Kidney epithelial cell (primary cell): ENCODE data around the gene NDUFS7. TPM values are rescaled to one million over a fixed set of nuclear protein-coding genes. Genes with fewer than 3 reads are reported as not detected.

Source experiments
- DNase-seq: peaks from one replicate; pipeline ENCODE4 v3.0.0-alpha.2; 2010; ENCODE audit warnings: low read depth
- H3K27me3 ChIP-seq: 2 replicates; pipeline ENCODE4 v1.6.0; 2011; ENCODE audit warnings: low read length; ENCODE audit not compliant: control insufficient read depth, insufficient read depth
- H3K36me3 ChIP-seq: 2 replicates; pipeline ENCODE4 v1.5.1; 2011; ENCODE audit warnings: low read length; ENCODE audit not compliant: control insufficient read depth, insufficient read depth
- H3K4me3 ChIP-seq: 2 replicates; pipeline ENCODE4 v1.5.1; 2011; ENCODE audit warnings: low read depth, mild to moderate bottlenecking, control low read depth, low read length
- total RNA-seq: library from RNA; depleted of rRNA; stranded (reverse); fragments of >200 nt; gene quantifications from 2 replicates; pipeline ENCODE4 v1.2.3, GENCODE V29; 2015
- TF ChIP-seq, protein P1 (sequence below): IDR thresholded peaks from 2 replicates; pipeline ENCODE4 v1.5.1; 2011; ENCODE audit warnings: mild to moderate bottlenecking, moderate library complexity, low read length, control low read depth, inconsistent platforms; ENCODE audit not compliant: insufficient read depth, poor library complexity, severe bottlenecking

The NDUFS7 gene
- total RNA-seq, 1 donor from 2014 or later, result 189 TPM

GRCh38 chr19:1363599-1363998 is 20.1 kb upstream of the NDUFS7 start:
- Histone ChIP-seq H3K4me3 (no peak overlapping the region), H3K36me3 (peaks cover 4% of the 10 kb centered on the region), H3K27me3 (no peaks in the 10 kb centered on the region)
- no peak for DNase-seq
- TF ChIP-seq, protein P1, sequence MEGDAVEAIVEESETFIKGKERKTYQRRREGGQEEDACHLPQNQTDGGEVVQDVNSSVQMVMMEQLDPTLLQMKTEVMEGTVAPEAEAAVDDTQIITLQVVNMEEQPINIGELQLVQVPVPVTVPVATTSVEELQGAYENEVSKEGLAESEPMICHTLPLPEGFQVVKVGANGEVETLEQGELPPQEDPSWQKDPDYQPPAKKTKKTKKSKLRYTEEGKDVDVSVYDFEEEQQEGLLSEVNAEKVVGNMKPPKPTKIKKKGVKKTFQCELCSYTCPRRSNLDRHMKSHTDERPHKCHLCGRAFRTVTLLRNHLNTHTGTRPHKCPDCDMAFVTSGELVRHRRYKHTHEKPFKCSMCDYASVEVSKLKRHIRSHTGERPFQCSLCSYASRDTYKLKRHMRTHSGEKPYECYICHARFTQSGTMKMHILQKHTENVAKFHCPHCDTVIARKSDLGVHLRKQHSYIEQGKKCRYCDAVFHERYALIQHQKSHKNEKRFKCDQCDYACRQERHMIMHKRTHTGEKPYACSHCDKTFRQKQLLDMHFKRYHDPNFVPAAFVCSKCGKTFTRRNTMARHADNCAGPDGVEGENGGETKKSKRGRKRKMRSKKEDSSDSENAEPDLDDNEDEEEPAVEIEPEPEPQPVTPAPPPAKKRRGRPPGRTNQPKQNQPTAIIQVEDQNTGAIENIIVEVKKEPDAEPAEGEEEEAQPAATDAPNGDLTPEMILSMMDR, result no peak

DNA sequence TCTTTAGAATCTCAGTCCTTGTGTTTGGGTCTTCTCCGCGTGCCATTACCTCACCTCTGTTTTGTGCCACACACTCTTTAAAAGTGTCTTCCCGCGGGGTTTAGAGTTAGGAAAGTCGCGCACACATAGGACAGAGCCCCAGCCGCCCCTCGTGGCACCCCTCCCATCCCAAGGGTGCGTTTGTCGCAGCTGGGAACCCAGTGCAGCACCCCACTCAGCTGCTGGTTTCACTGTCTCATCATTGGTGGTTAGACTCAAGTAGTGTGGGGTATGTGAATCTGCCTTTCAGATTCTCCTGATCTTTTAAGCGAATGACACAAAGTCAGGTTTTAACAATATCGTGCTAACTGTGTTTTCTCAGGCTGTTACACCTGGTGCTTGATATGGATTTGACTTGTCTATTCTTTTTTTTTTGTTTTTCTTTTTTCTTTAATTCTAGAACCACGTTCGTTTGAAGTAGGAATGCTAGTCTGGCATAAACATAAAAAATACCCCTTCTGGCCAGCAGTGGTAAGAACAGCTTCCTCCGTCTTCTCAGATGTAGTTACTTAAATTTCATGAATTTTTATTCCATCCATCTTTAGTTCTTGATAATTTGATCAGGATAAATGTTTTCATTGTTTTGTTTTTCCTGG is 19.5 kb upstream of the NDUFS7 start:
- no peak overlapping the region for H3K4me3 ChIP-seq
- TF ChIP-seq, protein P1, result no peak
- no peaks in the 10 kb centered on the region for H3K27me3 ChIP-seq
- peaks cover 2% of the 10 kb centered on the region for H3K36me3 ChIP-seq
- no peak for DNase-seq

- H3K27me3 ChIP-seq, result no peaks in the 10 kb centered on the region
- DNase-seq, result no peak
- H3K36me3 ChIP-seq, result peaks cover 2% of the 10 kb centered on the region
- TF ChIP-seq, protein P1, result no peak
- H3K4me3 ChIP-seq, result no peak overlapping the region
These were observed 18.1 kb upstream of the NDUFS7 start for GRCh38 chr19:1365319-1366269.

- DNase-seq, result no peak
- H3K27me3 ChIP-seq, result no peaks in the 10 kb centered on the region
- no peak overlapping the region for H3K4me3 ChIP-seq
- H3K36me3 ChIP-seq, result peaks cover 2% of the 10 kb centered on the region
- TF ChIP-seq, protein P1, result no peak
These were observed 17.4 kb upstream of the NDUFS7 start for GRCh38 chr19:1366296-1366695.

DNA sequence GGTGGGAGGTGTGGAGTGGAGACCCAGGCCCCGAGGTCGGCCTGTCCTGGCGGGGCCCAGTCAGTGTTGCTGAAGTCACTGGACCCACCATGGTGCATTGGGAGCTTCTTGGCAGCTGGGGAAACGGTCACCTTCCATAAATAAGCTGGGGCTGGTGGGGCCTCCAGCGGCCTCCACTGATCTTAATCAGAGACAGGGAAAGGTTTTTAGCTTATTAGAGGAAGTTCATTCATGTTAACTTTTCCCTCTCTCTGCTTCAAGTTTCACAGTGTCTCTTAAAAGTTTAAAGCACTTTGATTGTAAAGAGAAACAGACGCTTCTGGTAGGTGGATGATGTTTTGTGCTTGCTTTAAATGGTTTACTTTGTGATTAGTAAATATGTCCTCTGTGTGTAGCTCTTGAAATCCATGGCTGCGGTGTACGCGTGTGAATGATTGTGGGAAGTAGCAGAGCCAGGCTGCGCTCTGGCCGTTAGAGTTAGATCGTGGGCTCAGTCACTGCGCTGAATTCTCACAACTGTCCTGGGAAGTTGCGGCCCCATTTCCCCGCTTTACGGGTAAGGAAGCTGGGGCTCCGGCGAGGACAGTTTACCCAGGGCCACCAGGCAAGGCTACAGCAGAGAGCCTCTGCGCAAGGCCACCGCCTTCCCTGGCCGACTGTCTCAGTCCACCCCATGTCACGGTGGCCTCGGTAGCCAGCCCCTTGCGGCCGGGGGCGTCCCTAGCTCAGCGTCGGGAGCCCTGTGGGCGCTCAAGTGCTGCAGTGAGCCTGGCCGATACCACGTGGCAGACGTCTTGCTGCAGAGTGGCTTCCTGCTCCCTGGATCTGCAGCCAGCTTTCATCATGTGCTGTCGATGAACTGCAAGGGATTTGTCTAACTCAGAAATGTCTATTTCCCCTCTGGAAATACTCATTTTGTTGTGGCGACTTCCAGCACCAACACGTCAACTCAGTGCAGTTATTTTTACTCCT is 16.5 kb upstream of the NDUFS7 start:
- no peak overlapping the region for H3K4me3 ChIP-seq
- H3K36me3 ChIP-seq, result peaks cover 2% of the 10 kb centered on the region
- TF ChIP-seq, protein P1, result no peak
- no peak for DNase-seq
- no peaks in the 10 kb centered on the region for H3K27me3 ChIP-seq
